AG08396 (cell line): ENCODE results near the gene GPANK1.

Experiments
- DNase-seq: peaks from one replicate; pipeline ENCODE4 v3.0.0; 2012; ENCODE audit warnings: low spot score, mixed read lengths

GPANK1 gene

GRCh38 chr6:31662124-31662723, 2.6 kb downstream of the GPANK1 start:
- no peak for DNase-seq

- no peak for DNase-seq
Measured at GRCh38 chr6:31661262-31662123, 3.3 kb downstream of the GPANK1 start.

GRCh38 chr6:31660381-31661261, 4.2 kb downstream of the GPANK1 start, which contains the start of gene C6orf47:
C6orf47 (minus strand) TSS chr6:31660778; CDS start chr6:31659947, 831 bp downstream.
- peak; percentile 89 for DNase-seq

GRCh38 chr6:31659649-31660380, 5.0 kb downstream of the GPANK1 start:
- peak; percentile 55 for DNase-seq

GRCh38 chr6:31658983-31659648, 5.7 kb downstream of the GPANK1 start:
- no peak for DNase-seq

- no peak for DNase-seq
Measured at GRCh38 chr6:31658158-31658688, 6.6 kb downstream of the GPANK1 start.

GRCh38 chr6:31657406-31658157, 7.2 kb downstream of the GPANK1 start:
- no peak for DNase-seq

GRCh38 chr6:31655349-31656237, 9.2 kb downstream of the GPANK1 start, which contains the start of gene APOM:
APOM (plus strand) TSS chr6:31655894; CDS start chr6:31655967, 73 bp downstream.
- no peak for DNase-seq

GRCh38 chr6:31654574-31655348, 10.0 kb downstream of the GPANK1 start:
- no peak for DNase-seq

- DNase-seq = peak; percentile 89
Measured at GRCh38 chr6:31652925-31653724, 11.7 kb downstream of the GPANK1 start.

- peak; percentile 83 for DNase-seq
Measured at GRCh38 chr6:31651602-31652191, 13.1 kb downstream of the GPANK1 start.

- no peak for DNase-seq
Measured at GRCh38 chr6:31645325-31645724, 19.5 kb downstream of the GPANK1 start.

GRCh38 chr6:31643818-31644454, 20.9 kb downstream of the GPANK1 start:
- no peak for DNase-seq

- DNase-seq = no peak
Measured at GRCh38 chr6:31642798-31643570, 21.8 kb downstream of the GPANK1 start.

GRCh38 chr6:31641370-31641769, 23.4 kb downstream of the GPANK1 start:
- DNase-seq = no peak

- no peak for DNase-seq
Measured at GRCh38 chr6:31640612-31641011, 24.2 kb downstream of the GPANK1 start.
